HCT116 (cell line): ENCODE measurements around the gene MAGEA3. TPM values are rescaled to one million over a fixed set of nuclear protein-coding genes. Genes with fewer than 3 reads are reported as not detected.

Experiments used
- ATAC-seq: fragments of 200-7000 bp; cut with Tn5 transposase; 2 replicates; pipeline ENCODE4 v1.9.1; 2020; ENCODE audit warnings: mild to moderate bottlenecking, moderate library complexity
- BruUV-seq: library from RNA; stranded (reverse); fragments of 400-500 nt; replicated peaks from 2 replicates; lab custom pipeline; 2021; lab: Mats Ljungman, UMichigan
- CTCF ChIA-PET: fragments of 300-600 bp; sonication (Branson Sonifier 250); formaldehyde crosslinking; loops from one replicate; lab custom pipeline; 2021; ENCODE audit warnings: antibody characterized with exemption; lab: Charles Lee
- POLR2A ChIA-PET: fragments of 300-600, 350-600 bp; sonication (Branson Sonifier 250); formaldehyde crosslinking; loops from one replicate; lab custom pipeline; 2021; ENCODE audit warnings: antibody characterized with exemption; lab: Charles Lee
- RAD21 ChIA-PET, 2 experiments: fragments of 300-600 bp; sonication (Branson Sonifier 250); formaldehyde crosslinking; loops; one replicate each; lab custom pipeline; 2023; ENCODE audit warnings: low total read pairs in 2 of 2; ENCODE audit not compliant: uncharacterized antibody in 2 of 2, unreplicated experiment in 2 of 2, low non-redundant PET in 1 of 2; lab: Charles Lee
- DNase-seq: peaks from one replicate; pipeline ENCODE4 v3.0.0-alpha.2; 2010; ENCODE audit warnings: low read depth, low spot score
- H2AFZ ChIP-seq: fragments of 200-600 bp; shearing (Covaris generic), sonication (generic); 2 replicates; pipeline ENCODE4 v1.6.1; 2017; ENCODE audit warnings: low read depth, mixed run types, mixed read lengths, antibody characterized with exemption, low read length; ENCODE audit not compliant: poor library complexity, severe bottlenecking
- H3K27ac ChIP-seq: 2 replicates; pipeline ENCODE4 v1.5.1; 2012; ENCODE audit warnings: low read depth, low read length
- H3K27me3 ChIP-seq: fragments of 200-600 bp; sonication (generic); 2 replicates; pipeline ENCODE4 v1.6.1; 2016; ENCODE audit warnings: mixed run types, low read length, mixed read lengths; ENCODE audit not compliant: insufficient read depth
- H3K36me3 ChIP-seq, 2 experiments: fragments of 200-500 bp in 1 of 2; fragments of 200-600 bp in 1 of 2; sonication (Bioruptor generic) in 1 of 2; sonication (generic) in 1 of 2; 2 replicates each; pipeline versions ENCODE4 v1.5.1 to v1.6.1; 2014 to 2016; ENCODE audit warnings: low read length in 2 of 2, inconsistent platforms in 1 of 2, mixed read lengths in 1 of 2, mixed run types in 1 of 2; ENCODE audit not compliant: insufficient read depth in 2 of 2, control insufficient read depth in 1 of 2
- H3K4me1 ChIP-seq, 2 experiments: fragments of 200-600 bp in 1 of 2; sonication (generic) in 1 of 2; 2 replicates each; pipeline versions ENCODE4 v1.5.1 to v1.6.1; 2012 to 2017; ENCODE audit warnings: low read length in 2 of 2, inconsistent platforms in 1 of 2, mild to moderate bottlenecking in 1 of 2, mixed read lengths in 1 of 2, mixed run types in 1 of 2, moderate library complexity in 1 of 2; ENCODE audit not compliant: insufficient read depth in 2 of 2, control insufficient read depth in 1 of 2
- H3K4me2 ChIP-seq: fragments of 200-600 bp; sonication (generic); 2 replicates; pipeline ENCODE4 v1.6.1; 2017; ENCODE audit warnings: mixed run types, low read length, mixed read lengths
- H3K4me3 ChIP-seq, 2 experiments: fragments of 200-600 bp in 1 of 2; sonication (generic) in 1 of 2; replicated peaks in 1 of 2; 2 replicates each; pipeline ENCODE4 v1.5.1; 2011 to 2016; ENCODE audit warnings: low read length in 2 of 2, control low read depth in 1 of 2, low read depth in 1 of 2, mild to moderate bottlenecking in 1 of 2, mixed read lengths in 1 of 2, mixed run types in 1 of 2
- H3K79me2 ChIP-seq: fragments of 200-600 bp; sonication (generic); 2 replicates; pipeline ENCODE4 v1.6.1; 2017; ENCODE audit warnings: mild to moderate bottlenecking, mixed run types, low read length, moderate library complexity, mixed read lengths; ENCODE audit not compliant: insufficient read depth
- H3K9ac ChIP-seq: fragments of 200-600 bp; sonication (generic); 2 replicates; pipeline ENCODE4 v1.6.1; 2016; ENCODE audit warnings: low read length, mixed read lengths
- H3K9me2 ChIP-seq: fragments of 200-600 bp; sonication (generic), shearing (Covaris generic); 2 replicates; pipeline ENCODE4 v1.6.1; 2017; ENCODE audit warnings: mixed run types, mild to moderate bottlenecking, moderate library complexity; ENCODE audit not compliant: insufficient read depth
- H3K9me3 ChIP-seq, 2 experiments: fragments of 200-500 bp in 1 of 2; fragments of 200-600 bp in 1 of 2; sonication (Bioruptor generic) in 1 of 2; sonication (generic) in 1 of 2; 2 replicates each; pipeline ENCODE4 v1.6.1; 2014 to 2017; ENCODE audit warnings: low read length in 2 of 2, mixed read lengths in 2 of 2, inconsistent platforms in 1 of 2, low read depth in 1 of 2, mild to moderate bottlenecking in 1 of 2, mixed run types in 1 of 2, moderate library complexity in 1 of 2; ENCODE audit not compliant: control insufficient read depth in 1 of 2, insufficient read depth in 1 of 2
- H4K20me1 ChIP-seq: fragments of 200-600 bp; sonication (generic), shearing (Covaris generic); 2 replicates; pipeline ENCODE4 v1.6.1; 2017; ENCODE audit warnings: mixed run types, mild to moderate bottlenecking, moderate library complexity; ENCODE audit not compliant: insufficient read depth
- CBX3 ChIP-seq: IDR thresholded peaks from 2 replicates; pipeline ENCODE4 v1.6.1; 2012; ENCODE audit warnings: low read depth
- EGR1 ChIP-seq: IDR thresholded peaks from 2 replicates; pipeline ENCODE4 v1.6.1; 2012; ENCODE audit warnings: low read depth
- FOSL1 ChIP-seq: IDR thresholded peaks from 2 replicates; pipeline ENCODE4 v1.6.1; 2012; ENCODE audit warnings: low read depth
- JUND ChIP-seq: IDR thresholded peaks from 2 replicates; pipeline ENCODE4 v1.6.1; 2012
- POLR2AphosphoS5 ChIP-seq: IDR thresholded peaks from 2 replicates; pipeline ENCODE4 v1.6.1; 2011; ENCODE audit warnings: mild to moderate bottlenecking, low read depth, low read length, moderate library complexity
- RAD21 ChIP-seq: IDR thresholded peaks from 2 replicates; pipeline ENCODE4 v1.6.1; 2012; ENCODE audit warnings: low read depth, mild to moderate bottlenecking
- SIN3A ChIP-seq: IDR thresholded peaks from 2 replicates; pipeline ENCODE4 v1.6.1; 2012; ENCODE audit warnings: low read depth
- YY1 ChIP-seq: IDR thresholded peaks from 2 replicates; pipeline ENCODE4 v1.6.1; 2011; ENCODE audit warnings: low read length, low read depth, moderate library complexity, mild to moderate bottlenecking; ENCODE audit not compliant: insufficient replicate concordance; ENCODE audit errors: extremely low read depth
- ZFX ChIP-seq: fragments of 450-650 bp; IDR thresholded peaks from 2 replicates; pipeline ENCODE4 v1.6.1; 2017
- ZNF274 ChIP-seq: fragments of 200-500 bp; sonication (Bioruptor generic); IDR thresholded peaks from 2 replicates; pipeline ENCODE4 v1.6.1; 2014; ENCODE audit warnings: mild to moderate bottlenecking, low read depth, low read length, inconsistent platforms
- intact Hi-C: fragments of 100-400 bp; cut with micrococcal nuclease; formaldehyde crosslinking; loops from 2 replicates; pipeline ENCODE4 v1.10.0; 2022
- total RNA-seq: library from RNA; stranded (reverse); gene quantifications from one replicate; pipeline ENCODE4 v1.2.1, GENCODE V29; 2021; ENCODE audit not compliant: unreplicated experiment
- TF ChIP-seq, protein P1 (sequence below): IDR thresholded peaks from 2 replicates; pipeline ENCODE4 v1.6.1; 2012
- TF ChIP-seq, protein P2 (sequence below): IDR thresholded peaks from 2 replicates; pipeline ENCODE4 v1.6.1; 2012; ENCODE audit warnings: low read depth
- TF ChIP-seq, protein P3 (sequence below): IDR thresholded peaks from 2 replicates; pipeline ENCODE4 v1.6.1; 2012
- TF ChIP-seq, protein P4 (sequence below), 3 experiments: fragments of 200-600 bp in 1 of 3; sonication (generic) in 1 of 3; IDR thresholded peaks in 2 of 3; conservative IDR thresholded peaks in 1 of 3; 2 replicates each; pipeline ENCODE4 v1.5.1; 2012 to 2017; ENCODE audit warnings: low read depth in 2 of 3, low read length in 2 of 3, antibody characterized with exemption in 1 of 3, borderline replicate concordance in 1 of 3, control low read depth in 1 of 3, mild to moderate bottlenecking in 1 of 3, mixed read lengths in 1 of 3, mixed run types in 1 of 3, moderate library complexity in 1 of 3; ENCODE audit not compliant: insufficient read depth in 1 of 3

Gene MAGEA3
- total RNA-seq, 1 experiment from 2014 or later: 92.7 TPM

DNA sequence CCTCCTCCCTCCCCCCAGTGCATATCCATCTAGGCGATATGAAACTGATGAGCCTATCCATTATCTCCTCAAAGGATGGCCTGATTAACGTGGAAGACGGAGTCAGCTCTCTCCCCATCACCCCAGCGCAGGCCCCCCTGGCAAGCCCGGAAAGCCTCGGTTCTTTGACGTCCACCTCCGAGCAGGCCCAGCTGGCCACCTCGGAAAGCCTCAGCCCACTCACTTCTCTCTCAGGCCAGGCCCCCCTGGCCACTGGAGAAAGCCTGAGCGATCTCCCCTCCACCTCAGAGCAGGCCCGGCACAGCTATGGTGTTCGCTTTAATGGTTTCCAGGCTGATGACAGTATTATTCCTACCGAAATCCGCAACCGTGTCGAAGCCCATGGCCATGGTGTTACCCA, 46.1 kb upstream of the MAGEA3 start:
- Histone ChIP-seq H3K4me1 (no peaks in the 10 kb centered on the region), H2AFZ (no peak overlapping the region), H3K79me2 (no peaks in the 10 kb centered on the region), H3K36me3 (no peaks in the 10 kb centered on the region), H4K20me1 (no peaks in the 10 kb centered on the region), H3K4me3 (no peak overlapping the region), H3K27me3 (no peaks in the 10 kb centered on the region), H3K9ac (no peak overlapping the region), H3K9me3 (no peaks in the 10 kb centered on the region), H3K9me2 (no peaks in the 10 kb centered on the region), H3K4me2 (no peak overlapping the region), H3K27ac (no peak overlapping the region)
- ATAC-seq (no peak), DNase-seq (no peak)
- BruUV-seq: no TSS peak
- POLR2A ChIA-PET: no interaction called here
- RAD21 ChIA-PET: no interaction called here
- intact Hi-C loops: no loop called here
- CTCF ChIA-PET: no interaction called here
- no peak for TF ChIP-seq ZFX
- TF ChIP-seq POLR2AphosphoS5: no peak
- no peak for TF ChIP-seq JUND
- no peak for TF ChIP-seq CBX3
- TF ChIP-seq, protein P1, sequence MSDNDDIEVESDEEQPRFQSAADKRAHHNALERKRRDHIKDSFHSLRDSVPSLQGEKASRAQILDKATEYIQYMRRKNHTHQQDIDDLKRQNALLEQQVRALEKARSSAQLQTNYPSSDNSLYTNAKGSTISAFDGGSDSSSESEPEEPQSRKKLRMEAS: no peak
- TF ChIP-seq ZNF274: no peak
- no peak for TF ChIP-seq YY1
- TF ChIP-seq, protein P2, sequence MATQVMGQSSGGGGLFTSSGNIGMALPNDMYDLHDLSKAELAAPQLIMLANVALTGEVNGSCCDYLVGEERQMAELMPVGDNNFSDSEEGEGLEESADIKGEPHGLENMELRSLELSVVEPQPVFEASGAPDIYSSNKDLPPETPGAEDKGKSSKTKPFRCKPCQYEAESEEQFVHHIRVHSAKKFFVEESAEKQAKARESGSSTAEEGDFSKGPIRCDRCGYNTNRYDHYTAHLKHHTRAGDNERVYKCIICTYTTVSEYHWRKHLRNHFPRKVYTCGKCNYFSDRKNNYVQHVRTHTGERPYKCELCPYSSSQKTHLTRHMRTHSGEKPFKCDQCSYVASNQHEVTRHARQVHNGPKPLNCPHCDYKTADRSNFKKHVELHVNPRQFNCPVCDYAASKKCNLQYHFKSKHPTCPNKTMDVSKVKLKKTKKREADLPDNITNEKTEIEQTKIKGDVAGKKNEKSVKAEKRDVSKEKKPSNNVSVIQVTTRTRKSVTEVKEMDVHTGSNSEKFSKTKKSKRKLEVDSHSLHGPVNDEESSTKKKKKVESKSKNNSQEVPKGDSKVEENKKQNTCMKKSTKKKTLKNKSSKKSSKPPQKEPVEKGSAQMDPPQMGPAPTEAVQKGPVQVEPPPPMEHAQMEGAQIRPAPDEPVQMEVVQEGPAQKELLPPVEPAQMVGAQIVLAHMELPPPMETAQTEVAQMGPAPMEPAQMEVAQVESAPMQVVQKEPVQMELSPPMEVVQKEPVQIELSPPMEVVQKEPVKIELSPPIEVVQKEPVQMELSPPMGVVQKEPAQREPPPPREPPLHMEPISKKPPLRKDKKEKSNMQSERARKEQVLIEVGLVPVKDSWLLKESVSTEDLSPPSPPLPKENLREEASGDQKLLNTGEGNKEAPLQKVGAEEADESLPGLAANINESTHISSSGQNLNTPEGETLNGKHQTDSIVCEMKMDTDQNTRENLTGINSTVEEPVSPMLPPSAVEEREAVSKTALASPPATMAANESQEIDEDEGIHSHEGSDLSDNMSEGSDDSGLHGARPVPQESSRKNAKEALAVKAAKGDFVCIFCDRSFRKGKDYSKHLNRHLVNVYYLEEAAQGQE: no peak
- TF ChIP-seq, protein P3, sequence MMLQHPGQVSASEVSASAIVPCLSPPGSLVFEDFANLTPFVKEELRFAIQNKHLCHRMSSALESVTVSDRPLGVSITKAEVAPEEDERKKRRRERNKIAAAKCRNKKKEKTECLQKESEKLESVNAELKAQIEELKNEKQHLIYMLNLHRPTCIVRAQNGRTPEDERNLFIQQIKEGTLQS: no peak
- no peak for TF ChIP-seq FOSL1
- TF ChIP-seq EGR1: no peak
- no peak for TF ChIP-seq RAD21
- no peak for TF ChIP-seq SIN3A
- TF ChIP-seq, protein P4, sequence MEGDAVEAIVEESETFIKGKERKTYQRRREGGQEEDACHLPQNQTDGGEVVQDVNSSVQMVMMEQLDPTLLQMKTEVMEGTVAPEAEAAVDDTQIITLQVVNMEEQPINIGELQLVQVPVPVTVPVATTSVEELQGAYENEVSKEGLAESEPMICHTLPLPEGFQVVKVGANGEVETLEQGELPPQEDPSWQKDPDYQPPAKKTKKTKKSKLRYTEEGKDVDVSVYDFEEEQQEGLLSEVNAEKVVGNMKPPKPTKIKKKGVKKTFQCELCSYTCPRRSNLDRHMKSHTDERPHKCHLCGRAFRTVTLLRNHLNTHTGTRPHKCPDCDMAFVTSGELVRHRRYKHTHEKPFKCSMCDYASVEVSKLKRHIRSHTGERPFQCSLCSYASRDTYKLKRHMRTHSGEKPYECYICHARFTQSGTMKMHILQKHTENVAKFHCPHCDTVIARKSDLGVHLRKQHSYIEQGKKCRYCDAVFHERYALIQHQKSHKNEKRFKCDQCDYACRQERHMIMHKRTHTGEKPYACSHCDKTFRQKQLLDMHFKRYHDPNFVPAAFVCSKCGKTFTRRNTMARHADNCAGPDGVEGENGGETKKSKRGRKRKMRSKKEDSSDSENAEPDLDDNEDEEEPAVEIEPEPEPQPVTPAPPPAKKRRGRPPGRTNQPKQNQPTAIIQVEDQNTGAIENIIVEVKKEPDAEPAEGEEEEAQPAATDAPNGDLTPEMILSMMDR (IDR thresholded peaks at IDR 0.05 in 2 of 3, conservative IDR thresholded peaks at IDR 0.05 in 1 of 3; ENCODE audit: borderline replicate concordance in 1 of 3, insufficient read depth in 1 of 3, low read depth in 2 of 3, low read length in 2 of 3): no peak
